ENCODE measurements around the gene KRTAP5-3. TPM values are rescaled to one million over a fixed set of nuclear protein-coding genes. Genes with fewer than 3 reads are reported as not detected.

Gene KRTAP5-3
- total and polyA plus RNA-seq, 4 donors, result not detected

DNA sequence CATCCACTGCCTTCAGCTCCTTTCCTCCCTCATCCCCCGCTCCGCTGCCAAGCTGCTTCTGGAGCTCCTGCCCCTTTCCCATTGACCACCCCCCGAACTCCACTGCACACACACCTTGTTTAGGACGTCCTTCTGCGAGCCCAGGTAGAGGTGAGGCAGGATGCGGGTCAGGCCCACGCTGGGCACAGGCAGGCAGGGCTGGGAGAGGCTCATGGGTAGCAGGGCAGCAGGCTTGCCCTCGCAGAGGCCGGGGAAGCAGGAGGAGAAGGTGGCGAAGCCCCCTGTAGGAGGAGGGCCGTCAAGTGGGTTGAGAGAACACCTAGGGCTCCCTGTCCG, 49.5 kb downstream of the KRTAP5-3 start:
- no peaks in the 10 kb centered on the region for H3K9me3 ChIP-seq (ENCODE audit: control insufficient read depth in 4 of 4, insufficient read depth in 3 of 4, low read length in 3 of 4)
- H3K27me3 ChIP-seq (ENCODE audit: control insufficient read depth in 3 of 3, insufficient read depth in 3 of 3, low read length in 2 of 3), result peaks cover 0 to 6% (median 5%) of the 10 kb centered on the region in 3 donors
- ATAC-seq (ENCODE audit: insufficient read depth, low FRiP score) (no peak), DNase-seq (no peak)
- H3K4me3 ChIP-seq, result no peak overlapping the region
- peak overlapping the region; percentile 72 to 79 for H3K27ac ChIP-seq (ENCODE audit: low read depth in 1 of 2, low read length in 1 of 2)
- WGBS, 2 donors, result 57 to 78% methylated on average over 12 of the region's 12 CpGs
- H3K4me1 ChIP-seq (ENCODE audit: control insufficient read depth in 5 of 5, insufficient read depth in 5 of 5, low read length in 5 of 5), result peaks cover 0 to 24% (median 16%) of the 10 kb centered on the region in 5 donors
- no peak overlapping the region for H3K9ac ChIP-seq (ENCODE audit: insufficient read depth in 1 of 2, low read length in 2 of 2)
- TF ChIP-seq, protein P1, sequence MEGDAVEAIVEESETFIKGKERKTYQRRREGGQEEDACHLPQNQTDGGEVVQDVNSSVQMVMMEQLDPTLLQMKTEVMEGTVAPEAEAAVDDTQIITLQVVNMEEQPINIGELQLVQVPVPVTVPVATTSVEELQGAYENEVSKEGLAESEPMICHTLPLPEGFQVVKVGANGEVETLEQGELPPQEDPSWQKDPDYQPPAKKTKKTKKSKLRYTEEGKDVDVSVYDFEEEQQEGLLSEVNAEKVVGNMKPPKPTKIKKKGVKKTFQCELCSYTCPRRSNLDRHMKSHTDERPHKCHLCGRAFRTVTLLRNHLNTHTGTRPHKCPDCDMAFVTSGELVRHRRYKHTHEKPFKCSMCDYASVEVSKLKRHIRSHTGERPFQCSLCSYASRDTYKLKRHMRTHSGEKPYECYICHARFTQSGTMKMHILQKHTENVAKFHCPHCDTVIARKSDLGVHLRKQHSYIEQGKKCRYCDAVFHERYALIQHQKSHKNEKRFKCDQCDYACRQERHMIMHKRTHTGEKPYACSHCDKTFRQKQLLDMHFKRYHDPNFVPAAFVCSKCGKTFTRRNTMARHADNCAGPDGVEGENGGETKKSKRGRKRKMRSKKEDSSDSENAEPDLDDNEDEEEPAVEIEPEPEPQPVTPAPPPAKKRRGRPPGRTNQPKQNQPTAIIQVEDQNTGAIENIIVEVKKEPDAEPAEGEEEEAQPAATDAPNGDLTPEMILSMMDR (IDR thresholded peaks at IDR 0.05; ENCODE audit: control extremely low read depth, extremely low read depth), result no peak
- peaks cover 0 to 33% (median 2%) of the 10 kb centered on the region in 4 donors for H3K36me3 ChIP-seq (ENCODE audit: control insufficient read depth in 4 of 4, insufficient read depth in 4 of 4, low read length in 4 of 4)

DNA sequence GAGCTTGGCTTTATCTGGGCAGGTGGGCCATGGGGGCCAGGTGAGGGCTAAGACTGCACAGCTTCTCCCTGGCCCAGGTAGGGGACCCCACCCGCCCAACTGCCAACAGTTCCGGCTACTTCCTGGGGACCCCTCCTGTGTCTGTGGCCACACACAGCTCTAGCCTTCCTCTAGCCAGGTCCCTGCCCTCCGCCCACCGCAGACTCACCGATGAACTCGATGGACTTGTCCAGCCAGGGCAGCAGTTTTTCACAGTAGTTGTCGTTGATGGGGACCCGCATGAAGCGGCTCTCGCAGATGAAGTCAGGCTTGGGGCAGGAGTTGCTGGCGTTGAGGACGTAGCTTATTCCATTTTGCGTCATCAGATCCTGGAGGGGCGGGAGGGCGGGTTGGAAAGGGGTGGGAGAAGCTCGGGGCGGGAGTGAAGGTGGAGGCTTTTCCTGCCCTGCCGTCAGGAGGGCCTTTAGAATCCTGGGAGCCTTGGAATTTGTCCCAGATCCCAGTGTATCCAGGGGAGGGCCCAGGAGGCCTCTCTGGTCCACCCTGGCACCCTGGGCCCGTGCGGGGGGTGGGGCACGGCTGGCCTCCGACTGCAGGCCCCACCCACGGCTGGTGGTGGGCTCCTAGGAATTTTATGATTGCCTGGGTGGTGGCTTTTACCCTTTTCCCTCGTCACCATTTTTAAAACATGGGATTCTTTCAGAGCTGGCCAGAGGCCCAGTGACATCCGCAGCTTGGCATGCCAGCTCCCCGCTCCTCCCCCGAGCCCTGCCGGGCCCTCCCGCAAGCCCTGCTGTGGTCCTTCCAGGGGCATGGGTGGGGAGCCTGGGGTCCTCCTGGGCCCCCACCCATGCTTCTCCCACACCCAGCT, 50.1 kb downstream of the KRTAP5-3 start:
- Histone ChIP-seq H3K27me3 (ENCODE audit: control insufficient read depth in 3 of 3, insufficient read depth in 3 of 3, low read length in 2 of 3) (peaks cover 0 to 10% (median 8%) of the 10 kb centered on the region in 3 donors), H3K36me3 (ENCODE audit: control insufficient read depth in 4 of 4, insufficient read depth in 4 of 4, low read length in 4 of 4) (peaks cover 0 to 27% (median 2%) of the 10 kb centered on the region in 4 donors), H3K27ac (ENCODE audit: low read depth in 1 of 2, low read length in 1 of 2) (peak overlapping the region; percentile 72 to 79), H3K9ac (ENCODE audit: insufficient read depth in 1 of 2, low read length in 2 of 2) (no peak overlapping the region), H3K9me3 (ENCODE audit: control insufficient read depth in 4 of 4, insufficient read depth in 3 of 4, low read length in 3 of 4) (no peaks in the 10 kb centered on the region), H3K4me3 (no peak overlapping the region), H3K4me1 (ENCODE audit: control insufficient read depth in 5 of 5, insufficient read depth in 5 of 5, low read length in 5 of 5) (peaks cover 0 to 24% (median 16%) of the 10 kb centered on the region in 5 donors)
- DNase-seq (peak; percentile 71 to 80 (median 75)), ATAC-seq (ENCODE audit: insufficient read depth, low FRiP score) (no peak)
- TF ChIP-seq, protein P1 (IDR thresholded peaks at IDR 0.05; ENCODE audit: control extremely low read depth, extremely low read depth), result no peak
- 44 to 56% methylated on average over 29 of the region's 29 CpGs for WGBS, 2 donors

Other genes starting within 250 kb of the KRTAP5-3 start
- gene BRSK2, start 218.5 kb downstream of the KRTAP5-3 start, total RNA-seq, result under 1 TPM; 0.51 to 0.52 TPM
- gene BRSK2, start 218.5 kb downstream of the KRTAP5-3 start, polyA plus RNA-seq, result under 1 TPM; 0.35 to 0.56 TPM
- 10 to 100 TPM; 34.3 to 38.5 TPM for gene MOB2, start 121.7 kb downstream of the KRTAP5-3 start, total RNA-seq
- 10 to 100 TPM; 31.6 to 45.2 TPM for gene MOB2, start 121.7 kb downstream of the KRTAP5-3 start, polyA plus RNA-seq
- 10 to 100 TPM in 1 of 2 donors, 1 to 10 TPM in 1; 2.0 to 17.0 TPM for gene DUSP8, start 36.2 kb downstream of the KRTAP5-3 start, total RNA-seq
- gene DUSP8, start 36.2 kb downstream of the KRTAP5-3 start, polyA plus RNA-seq, result 1 to 10 TPM; 3.5 to 9.1 TPM
- gene KRTAP5-1, start 23.2 kb downstream of the KRTAP5-3 start, total RNA-seq, result not detected
- not detected for gene KRTAP5-1, start 23.2 kb downstream of the KRTAP5-3 start, polyA plus RNA-seq
- gene KRTAP5-2, start 10.2 kb downstream of the KRTAP5-3 start, total RNA-seq, result not detected
- gene KRTAP5-2, start 10.2 kb downstream of the KRTAP5-3 start, polyA plus RNA-seq, result under 1 TPM in 1 of 2 donors, not detected in 1; 0.12 TPM
- gene KRTAP5-4, start 13.7 kb upstream of the KRTAP5-3 start, total RNA-seq, result not detected
- not detected for gene KRTAP5-4, start 13.7 kb upstream of the KRTAP5-3 start, polyA plus RNA-seq
- not detected for gene KRTAP5-5, start 21.3 kb upstream of the KRTAP5-3 start, total RNA-seq
- not detected for gene KRTAP5-5, start 21.3 kb upstream of the KRTAP5-3 start, polyA plus RNA-seq
- gene KRTAP5-6, start 88.7 kb upstream of the KRTAP5-3 start, total RNA-seq, result not detected
- not detected for gene KRTAP5-6, start 88.7 kb upstream of the KRTAP5-3 start, polyA plus RNA-seq
- gene IFITM10, start 142.1 kb upstream of the KRTAP5-3 start, total RNA-seq, result 10 to 100 TPM in 1 of 2 donors, under 1 TPM in 1; 0.40 to 18.8 TPM
- 1 to 10 TPM in 1 of 2 donors, under 1 TPM in 1; 0.93 to 4.5 TPM for gene IFITM10, start 142.1 kb upstream of the KRTAP5-3 start, polyA plus RNA-seq
- gene CTSD, start 155.5 kb upstream of the KRTAP5-3 start, total RNA-seq, result 1,000 to 10,000 TPM in 1 of 2 donors, 100 to 1,000 TPM in 1; 388 to 2,158 TPM
- 1,000 to 10,000 TPM; 1,739 to 2,177 TPM for gene CTSD, start 155.5 kb upstream of the KRTAP5-3 start, polyA plus RNA-seq
- gene SYT8, start 226.5 kb upstream of the KRTAP5-3 start, total RNA-seq, result 10 to 100 TPM in 1 of 2 donors, 1 to 10 TPM in 1; 2.7 to 40.6 TPM
- gene SYT8, start 226.5 kb upstream of the KRTAP5-3 start, polyA plus RNA-seq, result 10 to 100 TPM; 15.0 to 18.9 TPM
- 10 to 100 TPM in 1 of 2 donors, 1 to 10 TPM in 1; 3.1 to 14.3 TPM for gene TNNI2, start 230.5 kb upstream of the KRTAP5-3 start, total RNA-seq
- gene TNNI2, start 230.5 kb upstream of the KRTAP5-3 start, polyA plus RNA-seq, result 10 to 100 TPM; 10.1 to 35.8 TPM
- 10 to 100 TPM; 44.9 to 72.1 TPM for gene LSP1, start 244.6 kb upstream of the KRTAP5-3 start, total RNA-seq
- 100 to 1,000 TPM in 1 of 2 donors, 10 to 100 TPM in 1; 95.7 to 121 TPM for gene LSP1, start 244.6 kb upstream of the KRTAP5-3 start, polyA plus RNA-seq